H7 (cell line): Measurements from ENCODE around the gene RPA3. TPM values are rescaled to one million over a fixed set of nuclear protein-coding genes. Genes with fewer than 3 reads are reported as not detected.

ENCODE experiments used
- DNase-seq: peaks from one replicate; pipeline ENCODE4 v3.0.0; 2012
- H3K27me3 ChIP-seq: 2 replicates; pipeline ENCODE4 v1.6.0; 2011; ENCODE audit warnings: mild to moderate bottlenecking, low read length; ENCODE audit not compliant: control insufficient read depth, insufficient read depth
- H3K36me3 ChIP-seq: replicated peaks from 2 replicates; pipeline ENCODE4 v1.5.1; 2011; ENCODE audit warnings: low read length; ENCODE audit not compliant: control insufficient read depth, insufficient read depth
- H3K4me3 ChIP-seq: 2 replicates; pipeline ENCODE4 v1.5.1; 2011; ENCODE audit warnings: low read depth, mild to moderate bottlenecking, control low read depth, low read length, moderate library complexity; ENCODE audit not compliant: insufficient read depth
- total RNA-seq: library from RNA; depleted of rRNA; stranded (reverse); fragments of >200 nt; shearing (Covaris generic); gene quantifications from 2 replicates; pipeline ENCODE4 v1.2.3, GENCODE V29; 2014

The RPA3 gene
- total RNA-seq, 1 experiment from 2014 or later: 59.9 TPM

DNA sequence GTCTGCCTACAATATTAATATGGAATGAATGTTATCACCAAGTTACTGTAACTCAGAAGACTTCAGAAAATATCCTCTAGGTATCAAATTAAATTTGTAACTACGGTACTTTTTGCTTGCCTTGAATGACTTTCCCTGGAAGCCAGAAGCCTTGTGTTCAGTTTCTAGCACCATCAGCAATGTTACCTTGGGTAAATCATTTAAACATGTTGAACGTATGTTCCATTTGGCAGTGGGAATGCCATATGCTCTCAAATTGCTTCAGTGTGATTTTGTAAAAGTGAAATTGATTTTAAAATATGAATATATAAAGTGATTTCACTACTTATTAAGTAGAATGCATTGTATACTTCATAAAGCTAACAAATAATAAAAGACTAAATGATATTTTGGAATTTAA lies 11.2 kb downstream of the RPA3 start:
- Histone ChIP-seq H3K27me3 (no peaks in the 10 kb centered on the region), H3K36me3 (no peaks in the 10 kb centered on the region), H3K4me3 (no peak overlapping the region)
- no peak for DNase-seq

GRCh38 chr7:7706556-7707172 lies 11.7 kb downstream of the RPA3 start:
- H3K36me3 ChIP-seq: no peaks in the 10 kb centered on the region
- no peak overlapping the region for H3K4me3 ChIP-seq
- no peak for DNase-seq
- H3K27me3 ChIP-seq: no peaks in the 10 kb centered on the region

DNA sequence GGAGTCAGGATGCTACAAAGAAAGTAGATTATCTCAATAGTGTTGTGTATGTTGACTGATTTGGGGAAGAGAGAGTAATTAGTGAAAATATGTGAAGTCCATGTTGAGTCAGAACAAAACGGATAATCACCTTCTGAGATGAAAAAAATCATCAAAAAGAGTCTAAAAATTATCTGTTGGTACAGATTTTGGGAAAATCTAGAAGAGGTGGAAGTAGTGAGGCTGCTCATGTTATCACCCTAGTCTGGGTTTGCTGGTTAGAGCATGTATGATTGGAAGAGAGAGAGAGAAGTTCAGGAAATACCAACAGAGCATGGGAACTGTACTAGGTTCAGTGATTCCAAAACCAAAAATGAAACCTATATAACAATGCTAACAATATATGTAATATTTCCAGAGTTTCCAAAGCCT lies 12.3 kb downstream of the RPA3 start:
- no peaks in the 10 kb centered on the region for H3K27me3 ChIP-seq
- H3K4me3 ChIP-seq: no peak overlapping the region
- no peak for DNase-seq
- no peaks in the 10 kb centered on the region for H3K36me3 ChIP-seq

DNA sequence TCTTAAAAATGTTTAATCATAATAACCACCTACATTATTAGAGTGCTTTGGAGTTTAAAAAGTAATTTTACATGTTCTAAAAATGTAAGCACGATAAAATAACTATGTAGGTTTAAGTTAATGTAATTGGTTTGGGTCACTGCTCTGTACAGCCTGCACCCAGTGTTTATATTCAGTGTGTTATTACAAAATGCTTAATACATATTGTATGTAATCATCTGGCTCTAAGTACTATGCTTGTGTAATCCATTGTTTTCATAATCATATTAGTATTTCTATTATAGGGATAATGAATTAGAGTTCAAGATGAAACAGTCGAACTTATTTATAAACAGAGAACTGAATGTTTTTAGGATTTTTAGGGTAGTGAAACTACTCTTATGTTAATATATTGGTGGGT lies 13.1 kb downstream of the RPA3 start:
- DNase-seq: no peak
- H3K27me3 ChIP-seq: no peaks in the 10 kb centered on the region
- H3K4me3 ChIP-seq: no peak overlapping the region
- no peaks in the 10 kb centered on the region for H3K36me3 ChIP-seq

DNA sequence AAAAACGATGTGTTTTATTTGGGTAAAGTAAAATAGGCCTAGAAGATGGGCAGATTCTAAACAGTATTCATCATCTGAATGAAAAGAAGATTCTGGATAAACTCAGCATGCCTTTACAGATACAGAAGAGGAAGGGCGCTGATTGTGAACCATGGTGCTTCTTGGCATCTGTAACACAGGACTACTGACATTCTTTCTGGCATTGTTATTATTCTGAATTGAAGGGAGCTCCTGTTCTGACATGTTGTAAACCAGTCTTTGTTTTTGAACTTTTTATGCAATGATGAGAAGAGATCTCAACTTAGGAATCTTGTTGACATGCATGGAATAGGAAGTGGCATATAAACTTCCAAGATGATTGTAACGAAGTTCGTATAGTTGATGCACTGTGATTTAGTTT lies 13.5 kb downstream of the RPA3 start:
- Histone ChIP-seq H3K4me3 (no peak overlapping the region), H3K27me3 (no peaks in the 10 kb centered on the region), H3K36me3 (no peaks in the 10 kb centered on the region)
- DNase-seq: no peak

DNA sequence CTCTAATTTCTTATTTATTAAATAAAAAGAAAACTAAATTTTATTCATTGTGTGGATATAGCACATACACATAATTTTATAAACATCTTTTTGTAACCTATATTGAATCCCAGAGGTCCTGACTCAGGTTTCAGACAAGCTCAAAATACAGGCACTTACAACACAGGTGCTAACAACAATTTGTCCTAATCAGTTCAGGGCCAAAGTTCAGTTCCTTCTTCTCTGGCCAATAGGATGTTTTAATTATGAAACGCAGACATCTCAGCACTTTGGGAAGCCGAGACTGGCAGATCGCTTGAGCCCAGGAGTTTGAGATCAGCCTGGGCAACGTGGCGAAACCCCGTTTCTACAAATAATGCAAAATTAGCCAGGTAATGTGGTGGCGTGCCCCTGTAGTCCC lies 15.0 kb downstream of the RPA3 start:
- Histone ChIP-seq H3K36me3 (no peaks in the 10 kb centered on the region), H3K27me3 (no peaks in the 10 kb centered on the region), H3K4me3 (no peak overlapping the region)
- DNase-seq: no peak

- Histone ChIP-seq H3K27me3 (no peaks in the 10 kb centered on the region), H3K36me3 (no peaks in the 10 kb centered on the region), H3K4me3 (no peak overlapping the region)
- DNase-seq: no peak
Observed at GRCh38 chr7:7702826-7703225, 15.6 kb downstream of the RPA3 start.

- no peak for DNase-seq
Observed at GRCh38 chr7:7701527-7701926, 16.9 kb downstream of the RPA3 start.

DNA sequence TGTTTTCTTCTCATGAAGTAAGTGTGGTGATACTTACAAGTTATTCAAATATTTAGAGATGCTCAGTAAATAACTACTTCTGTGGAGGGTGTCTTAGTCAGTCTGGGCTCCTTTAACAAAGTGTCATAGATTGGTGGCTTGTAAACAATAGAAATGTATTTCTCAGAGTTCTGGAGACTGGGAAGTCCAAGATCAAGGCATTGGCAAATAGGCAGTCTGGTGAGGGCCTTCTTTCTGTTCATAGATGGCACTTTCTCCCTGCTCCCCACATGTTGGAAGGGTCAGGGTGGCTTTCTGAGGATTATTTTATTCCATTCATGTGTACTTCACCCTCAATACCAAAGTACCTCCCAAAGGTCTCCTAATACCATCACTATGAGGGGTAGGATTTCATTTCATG lies 18.4 kb downstream of the RPA3 start:
- Histone ChIP-seq H3K4me3 (no peak overlapping the region), H3K27me3 (no peaks in the 10 kb centered on the region), H3K36me3 (no peaks in the 10 kb centered on the region)
- DNase-seq: no peak

More at GRCh38 chr7:7701527-7701926, 16.9 kb downstream of the RPA3 start:
- H3K4me3 ChIP-seq: no peak overlapping the region
- H3K36me3 ChIP-seq: no peaks in the 10 kb centered on the region
- H3K27me3 ChIP-seq: no peaks in the 10 kb centered on the region

DNA sequence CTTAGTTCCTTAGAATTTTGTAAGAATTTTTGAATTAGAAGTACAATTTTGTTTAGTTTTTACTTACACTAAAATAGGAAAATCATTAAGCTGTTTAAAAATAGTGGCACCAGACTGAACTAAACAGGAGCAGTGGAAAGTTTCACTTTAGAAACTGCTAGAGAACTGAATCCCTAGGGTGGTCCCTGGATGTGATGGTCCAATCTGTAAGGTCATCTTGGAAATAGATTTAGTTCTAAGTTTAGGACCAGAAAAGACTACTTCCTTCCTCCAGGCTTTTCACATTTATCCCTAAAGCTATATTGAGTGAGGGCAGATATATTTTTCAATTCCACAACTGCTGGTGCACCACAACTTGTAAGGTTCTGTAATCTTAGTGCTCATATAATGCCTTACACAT lies 19.0 kb downstream of the RPA3 start:
- Histone ChIP-seq H3K4me3 (no peak overlapping the region), H3K27me3 (no peaks in the 10 kb centered on the region), H3K36me3 (no peaks in the 10 kb centered on the region)
- no peak for DNase-seq

DNA sequence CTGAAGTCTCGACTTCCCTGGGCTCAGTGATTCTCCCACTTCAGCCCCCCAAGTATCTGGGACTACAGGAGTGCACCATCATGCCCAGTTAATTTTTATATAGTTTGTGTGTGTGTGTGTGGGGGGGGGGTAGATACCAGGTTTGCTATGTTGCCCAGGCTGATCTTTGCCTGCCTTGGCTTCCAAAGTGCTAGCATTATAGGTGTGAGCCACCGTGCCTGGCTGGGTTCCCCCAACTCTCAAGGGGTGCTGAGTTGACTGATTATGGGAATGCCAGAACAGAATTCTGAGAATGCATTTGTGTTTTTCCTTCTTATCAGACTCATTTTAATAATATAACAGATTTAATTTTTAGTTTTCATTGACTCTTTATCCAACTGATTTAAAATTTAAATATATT lies 19.5 kb downstream of the RPA3 start:
- DNase-seq: no peak
- Histone ChIP-seq H3K4me3 (no peak overlapping the region), H3K36me3 (no peaks in the 10 kb centered on the region), H3K27me3 (no peaks in the 10 kb centered on the region)

- DNase-seq: no peak
Observed at GRCh38 chr7:7696458-7697119, 21.8 kb downstream of the RPA3 start.

GRCh38 chr7:7695111-7695817 lies 23.1 kb downstream of the RPA3 start:
- DNase-seq: no peak
- no peaks in the 10 kb centered on the region for H3K27me3 ChIP-seq
- no peaks in the 10 kb centered on the region for H3K36me3 ChIP-seq

More at GRCh38 chr7:7696458-7697119, 21.8 kb downstream of the RPA3 start:
- Histone ChIP-seq H3K4me3 (no peak overlapping the region), H3K27me3 (no peaks in the 10 kb centered on the region), H3K36me3 (no peaks in the 10 kb centered on the region)

DNA sequence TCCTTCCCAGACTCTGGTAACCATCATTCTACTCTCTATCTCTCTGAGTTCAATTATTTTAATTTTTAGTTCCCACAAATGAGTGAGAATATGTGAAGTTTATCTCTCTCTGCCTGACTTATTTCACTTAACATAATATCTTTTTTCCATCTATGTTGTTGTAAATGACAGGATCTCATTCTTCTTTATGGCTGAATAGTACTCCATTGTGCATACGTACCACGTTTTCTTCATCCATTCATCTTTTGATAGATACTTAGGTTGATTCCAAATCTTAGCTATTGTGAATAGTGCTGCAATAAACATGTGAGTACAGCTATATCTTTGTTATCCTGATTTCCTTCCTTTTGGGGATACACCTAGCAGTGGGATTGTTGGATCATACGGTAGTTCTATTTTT lies 23.9 kb downstream of the RPA3 start:
- Histone ChIP-seq H3K36me3 (no peaks in the 10 kb centered on the region), H3K4me3 (no peak overlapping the region), H3K27me3 (no peaks in the 10 kb centered on the region)
- DNase-seq: no peak

More at GRCh38 chr7:7695111-7695817, 23.1 kb downstream of the RPA3 start:
- H3K4me3 ChIP-seq: no peak overlapping the region

DNA sequence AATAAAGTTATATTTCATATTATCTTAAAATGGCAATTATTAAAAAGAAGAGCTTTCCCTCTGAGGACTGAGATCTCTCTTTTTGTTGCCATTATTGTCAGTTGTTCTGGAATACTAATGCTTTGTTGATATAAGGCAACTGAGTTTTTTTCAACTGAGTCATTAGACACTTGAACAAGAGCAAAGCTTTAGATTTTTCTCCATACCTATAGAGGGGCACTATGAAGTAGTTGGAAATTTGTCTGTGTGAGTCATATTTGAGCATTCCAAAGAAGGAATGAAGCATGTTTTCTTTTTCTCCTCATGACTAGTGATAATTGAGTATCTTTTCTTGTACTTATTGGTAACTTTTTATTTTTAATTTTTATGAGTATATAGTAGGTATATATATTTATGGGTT lies 24.5 kb downstream of the RPA3 start:
- Histone ChIP-seq H3K27me3 (no peaks in the 10 kb centered on the region), H3K36me3 (no peaks in the 10 kb centered on the region), H3K4me3 (no peak overlapping the region)
- no peak for DNase-seq
